SU-DHL-6 (cell line): ENCODE data around the gene RCE1.

Experiments used
- H2AFZ ChIP-seq: fragments of 200-600 bp; sonication (generic); 2 replicates; pipeline ENCODE4 v1.6.1; 2014; ENCODE audit warnings: low read depth, mild to moderate bottlenecking, moderate library complexity, mixed read lengths, antibody characterized with exemption, low read length; ENCODE audit not compliant: severe bottlenecking
- H3F3A ChIP-seq: fragments of 200-600 bp; shearing (Covaris generic); 2 replicates; pipeline ENCODE4 v1.6.0; 2016; ENCODE audit warnings: antibody characterized with exemption, mild to moderate bottlenecking; ENCODE audit not compliant: insufficient read depth
- H3K27ac ChIP-seq: fragments of 200-600 bp; sonication (generic); 2 replicates; pipeline ENCODE4 v1.5.1; 2016; ENCODE audit warnings: low read depth, mild to moderate bottlenecking, low read length, moderate library complexity, mixed read lengths
- H3K27me3 ChIP-seq: fragments of 200-600 bp; sonication (generic), shearing (Covaris generic); 2 replicates; pipeline ENCODE4 v1.6.0; 2014; ENCODE audit warnings: mild to moderate bottlenecking, low read length
- H3K36me3 ChIP-seq: fragments of 200-600 bp; sonication (generic); 2 replicates; pipeline ENCODE4 v1.6.1; 2014; ENCODE audit warnings: mild to moderate bottlenecking, low read length, mixed read lengths
- H3K4me2 ChIP-seq: fragments of 300-600, 200-600 bp; shearing (Covaris generic), sonication (generic); 2 replicates; pipeline ENCODE4 v1.6.0; 2014; ENCODE audit warnings: low read length, low read depth, mild to moderate bottlenecking; ENCODE audit not compliant: poor library complexity, severe bottlenecking
- H3K4me3 ChIP-seq: fragments of 200-600 bp; sonication (generic); 2 replicates; pipeline ENCODE4 v1.5.1; 2014; ENCODE audit warnings: antibody characterized with exemption, low read length, mild to moderate bottlenecking, mixed read lengths; ENCODE audit not compliant: insufficient read depth, poor library complexity, severe bottlenecking
- H3K79me2 ChIP-seq: fragments of 200-600 bp; sonication (generic); 2 replicates; pipeline ENCODE4 v1.6.1; 2014; ENCODE audit warnings: mild to moderate bottlenecking, low read length, moderate library complexity; ENCODE audit not compliant: insufficient read depth
- H3K9ac ChIP-seq: fragments of 200-600 bp; sonication (generic); 2 replicates; pipeline ENCODE4 v1.7.0; 2014; ENCODE audit warnings: mild to moderate bottlenecking, low read length
- H3K9me2 ChIP-seq: fragments of 200-600 bp; sonication (generic); replicated peaks from 2 replicates; pipeline ENCODE4 v1.6.1; 2014; ENCODE audit warnings: low read length; ENCODE audit not compliant: insufficient read depth
- H3K9me3 ChIP-seq: fragments of 200-600 bp; sonication (generic); 2 replicates; pipeline ENCODE4 v1.6.1; 2014; ENCODE audit warnings: low read length, mixed read lengths; ENCODE audit not compliant: insufficient read depth
- H4K20me1 ChIP-seq: fragments of 200-600 bp; sonication (generic); 2 replicates; pipeline ENCODE4 v1.6.1; 2014; ENCODE audit warnings: low read depth, mild to moderate bottlenecking, antibody characterized with exemption, low read length, moderate library complexity, mixed read lengths
- EZH2phosphoT487 ChIP-seq: fragments of 200-600 bp; sonication (generic), shearing (Covaris generic); conservative IDR thresholded peaks from 2 replicates; pipeline ENCODE4 v1.6.1; 2018; ENCODE audit warnings: mild to moderate bottlenecking, antibody characterized with exemption, low read length, moderate library complexity, mixed read lengths
- TF ChIP-seq, protein P1 (sequence below): fragments of 200-600 bp; sonication (generic); IDR thresholded peaks from one replicate; pipeline ENCODE4 v1.5.1; 2017; ENCODE audit warnings: antibody characterized with exemption, mild to moderate bottlenecking, low read length, moderate library complexity; ENCODE audit not compliant: insufficient read depth, poor library complexity, severe bottlenecking

RCE1 gene

DNA sequence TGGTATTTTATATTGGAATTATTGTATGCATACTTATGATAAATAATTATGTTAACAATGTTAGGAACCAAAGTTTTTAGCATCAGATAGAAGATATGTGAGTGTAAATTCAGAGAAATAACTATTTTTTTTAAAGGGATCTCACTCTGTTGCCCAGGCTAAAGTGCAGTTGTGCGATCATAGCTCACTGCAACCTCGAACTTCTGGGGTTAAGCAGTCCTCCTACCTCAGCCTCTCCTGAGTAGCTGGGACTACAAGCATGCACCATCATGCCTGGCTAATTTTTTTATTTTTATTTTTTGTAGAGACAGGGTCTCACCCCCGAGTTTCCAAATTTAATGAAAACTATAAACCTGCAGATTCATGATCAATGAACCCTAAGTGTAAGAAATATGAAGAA lies 33.6 kb upstream of the RCE1 start:
- no peak overlapping the region for H3K4me3 ChIP-seq
- H3K36me3 ChIP-seq, result peaks cover 3% of the 10 kb centered on the region; the same call in 1 of the 2 replicates
- no peaks in the 10 kb centered on the region for H3K9me3 ChIP-seq

DNA sequence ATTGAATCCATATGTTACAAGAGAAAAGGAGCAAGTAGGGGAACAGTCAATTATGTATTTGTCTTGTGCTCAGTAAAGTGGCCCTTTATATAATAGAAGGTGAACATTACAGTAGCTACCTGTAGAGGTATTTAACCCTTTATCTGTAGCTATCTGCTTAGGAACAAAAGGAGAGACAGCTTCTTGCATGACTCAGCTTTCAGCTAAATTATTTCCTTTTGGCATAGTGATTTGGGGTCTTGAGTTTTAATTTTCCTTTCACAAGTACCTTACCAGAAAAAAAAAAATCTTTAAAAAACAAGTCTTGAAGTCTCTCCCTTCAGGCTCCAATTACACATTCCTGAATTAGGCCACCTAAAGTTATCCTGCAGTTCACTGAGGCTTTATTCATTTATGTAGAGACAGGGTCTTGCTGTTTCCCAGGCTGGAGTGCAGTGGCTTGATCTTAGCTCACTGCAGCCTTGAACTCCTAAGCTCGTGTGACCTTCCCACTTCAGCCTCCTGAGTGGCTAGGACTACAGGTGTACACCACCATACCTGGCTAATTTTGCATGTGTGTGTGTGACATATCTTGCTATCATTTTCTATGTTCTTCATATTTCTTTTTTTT lies 32.6 kb upstream of the RCE1 start:
- Histone ChIP-seq H2AFZ (no peak overlapping the region), H4K20me1 (no peaks in the 10 kb centered on the region), H3K4me2 (no peak overlapping the region), H3K27me3 (no peaks in the 10 kb centered on the region), H3K36me3 (peaks cover 2% of the 10 kb centered on the region; the same call in 1 of the 2 replicates), H3K79me2 (no peaks in the 10 kb centered on the region), H3K4me3 (no peak overlapping the region), H3K27ac (no peak overlapping the region), H3F3A (peaks cover 5% of the 10 kb centered on the region; the same call in 1 of the 2 replicates), H3K9me3 (no peaks in the 10 kb centered on the region), H3K9me2 (no peaks in the 10 kb centered on the region), H3K9ac (no peak overlapping the region)
- TF ChIP-seq, protein P1, sequence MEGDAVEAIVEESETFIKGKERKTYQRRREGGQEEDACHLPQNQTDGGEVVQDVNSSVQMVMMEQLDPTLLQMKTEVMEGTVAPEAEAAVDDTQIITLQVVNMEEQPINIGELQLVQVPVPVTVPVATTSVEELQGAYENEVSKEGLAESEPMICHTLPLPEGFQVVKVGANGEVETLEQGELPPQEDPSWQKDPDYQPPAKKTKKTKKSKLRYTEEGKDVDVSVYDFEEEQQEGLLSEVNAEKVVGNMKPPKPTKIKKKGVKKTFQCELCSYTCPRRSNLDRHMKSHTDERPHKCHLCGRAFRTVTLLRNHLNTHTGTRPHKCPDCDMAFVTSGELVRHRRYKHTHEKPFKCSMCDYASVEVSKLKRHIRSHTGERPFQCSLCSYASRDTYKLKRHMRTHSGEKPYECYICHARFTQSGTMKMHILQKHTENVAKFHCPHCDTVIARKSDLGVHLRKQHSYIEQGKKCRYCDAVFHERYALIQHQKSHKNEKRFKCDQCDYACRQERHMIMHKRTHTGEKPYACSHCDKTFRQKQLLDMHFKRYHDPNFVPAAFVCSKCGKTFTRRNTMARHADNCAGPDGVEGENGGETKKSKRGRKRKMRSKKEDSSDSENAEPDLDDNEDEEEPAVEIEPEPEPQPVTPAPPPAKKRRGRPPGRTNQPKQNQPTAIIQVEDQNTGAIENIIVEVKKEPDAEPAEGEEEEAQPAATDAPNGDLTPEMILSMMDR, result no peak
- TF ChIP-seq EZH2phosphoT487, result no peak

More for the DNA sequence above, 33.6 kb upstream of the RCE1 start:
- H3K27ac ChIP-seq, result no peak overlapping the region
- no peaks in the 10 kb centered on the region for H3K9me2 ChIP-seq
- H3K9ac ChIP-seq, result no peak overlapping the region
- no peak overlapping the region for H3K4me2 ChIP-seq
- peaks cover 5% of the 10 kb centered on the region; the same call in 1 of the 2 replicates for H3F3A ChIP-seq
- no peaks in the 10 kb centered on the region for H3K79me2 ChIP-seq
- H4K20me1 ChIP-seq, result no peaks in the 10 kb centered on the region
- TF ChIP-seq, protein P1, result no peak
- TF ChIP-seq EZH2phosphoT487, result no peak
- H2AFZ ChIP-seq, result no peak overlapping the region
- no peaks in the 10 kb centered on the region for H3K27me3 ChIP-seq

DNA sequence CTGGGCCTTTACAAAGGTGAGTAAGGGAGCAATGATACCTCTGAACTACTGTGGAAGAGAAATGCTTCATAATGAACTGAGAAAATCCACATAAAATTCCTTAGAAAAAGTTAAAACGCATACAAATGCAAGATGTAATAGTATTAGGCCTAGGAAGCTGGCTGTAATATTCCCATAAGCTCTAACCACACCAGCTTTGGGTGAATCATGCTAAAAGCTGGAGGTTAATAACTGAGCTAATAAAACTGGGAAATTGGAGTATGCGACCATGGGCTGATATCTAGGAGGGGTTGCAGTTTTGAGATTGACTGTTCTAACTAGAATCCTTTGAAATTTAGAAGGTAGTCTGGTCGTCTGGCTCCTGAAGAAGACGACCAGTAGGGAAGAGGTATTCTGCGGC lies 28.6 kb upstream of the RCE1 start:
- Histone ChIP-seq H3K79me2 (no peaks in the 10 kb centered on the region), H3K9me3 (no peaks in the 10 kb centered on the region), H3K27me3 (no peaks in the 10 kb centered on the region), H4K20me1 (no peaks in the 10 kb centered on the region), H3K27ac (no peak overlapping the region), H3K4me3 (no peak overlapping the region), H3K4me2 (no peak overlapping the region), H2AFZ (no peak overlapping the region), H3K9me2 (no peaks in the 10 kb centered on the region), H3K9ac (no peak overlapping the region), H3K36me3 (no peaks in the 10 kb centered on the region), H3F3A (0 out of 2 replicates have a peak, but pooled peaks cover 5% of the 10 kb centered on the region)
- TF ChIP-seq, protein P1, result no peak
- no peak for TF ChIP-seq EZH2phosphoT487
